HuH-7.5 (cell line): ENCODE measurements around the gene PNMA6F.
"Not testable (repeated sequence)": the region's sequence is repeated elsewhere in the genome, so short reads cannot be mapped to it uniquely, and the experiment has no call there.

Experiments
- DNase-seq: peaks from one replicate; pipeline ENCODE4 v3.0.0; 2011; ENCODE audit warnings: low spot score

PNMA6F gene

DNA sequence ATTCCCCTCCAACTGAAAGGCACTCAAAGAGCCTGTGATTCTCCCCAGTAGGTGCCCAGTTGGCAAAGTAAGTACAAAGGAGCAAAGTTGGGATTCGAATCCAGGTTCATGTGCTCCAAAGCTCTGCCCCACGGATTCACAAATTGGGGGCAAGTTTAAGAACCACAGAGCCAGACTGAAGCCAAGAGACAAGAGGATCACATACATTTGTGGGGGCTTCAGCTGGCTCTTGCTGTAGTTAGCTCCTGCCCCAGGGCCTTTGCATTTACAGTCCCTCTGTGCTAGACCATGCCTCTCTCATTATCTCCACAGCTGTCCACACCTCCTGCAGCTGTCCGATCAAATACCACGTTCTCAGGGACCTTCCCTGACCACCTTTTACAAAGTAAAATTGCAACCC lies 18.8 kb downstream of the PNMA6F start:
- DNase-seq = no peak

DNA sequence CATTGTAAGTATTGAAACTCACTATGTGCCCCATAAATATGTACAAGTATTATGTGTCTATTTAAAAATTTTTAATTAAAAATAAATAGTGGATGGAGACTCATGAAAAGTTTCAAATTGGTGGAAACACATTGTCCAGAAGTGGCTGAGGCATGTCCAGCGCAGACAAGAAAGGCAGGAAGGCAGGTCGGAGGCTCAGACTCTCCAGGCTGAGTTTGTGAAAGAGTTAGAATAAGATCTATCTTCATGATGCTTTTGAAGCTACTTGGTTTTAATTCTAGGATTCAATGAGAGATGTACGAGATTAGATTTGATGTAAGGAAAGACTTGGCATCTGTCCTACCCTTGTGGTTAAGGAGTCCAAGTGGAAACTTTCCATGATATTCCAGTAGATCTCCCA lies 19.8 kb downstream of the PNMA6F start:
- no peak for DNase-seq

DNA sequence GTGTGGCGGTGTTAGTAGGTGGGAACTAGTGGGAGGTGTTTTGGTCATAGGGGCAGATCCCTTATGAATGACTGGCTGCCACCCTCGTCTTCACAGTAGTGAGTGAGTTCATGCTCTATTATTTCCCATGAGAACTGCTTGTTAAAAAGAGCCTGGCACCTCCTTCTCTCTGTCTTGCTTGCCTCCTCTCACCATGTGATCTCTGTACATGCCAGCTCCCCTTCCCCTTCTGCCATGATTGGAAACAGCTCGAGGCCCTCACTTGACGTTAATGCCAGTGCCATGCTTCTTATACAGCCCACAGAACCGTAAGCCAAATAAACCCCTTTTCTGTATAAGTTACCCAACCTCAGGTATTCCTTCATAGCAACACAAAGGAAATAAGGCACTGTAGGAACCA lies 21.7 kb downstream of the PNMA6F start:
- DNase-seq = no peak

DNA sequence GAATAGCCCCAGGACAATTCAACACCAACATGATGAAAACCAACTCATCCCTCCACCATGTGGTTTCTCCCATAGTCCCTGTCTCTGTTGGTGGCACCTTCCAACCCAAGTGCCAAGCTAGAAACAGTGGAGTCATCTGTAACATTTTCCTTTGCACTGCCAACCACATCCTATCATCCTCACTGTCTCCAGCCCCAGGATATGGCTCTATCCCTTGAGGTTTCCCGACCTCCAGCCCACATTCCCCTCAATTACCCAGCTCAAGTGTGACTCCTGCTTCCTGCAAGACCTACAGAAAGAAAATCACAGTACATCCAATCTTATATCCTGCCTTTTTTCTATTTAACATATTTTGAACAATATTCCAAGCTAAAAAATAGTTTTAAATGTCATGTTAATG lies 24.2 kb downstream of the PNMA6F start:
- no peak for DNase-seq

DNA sequence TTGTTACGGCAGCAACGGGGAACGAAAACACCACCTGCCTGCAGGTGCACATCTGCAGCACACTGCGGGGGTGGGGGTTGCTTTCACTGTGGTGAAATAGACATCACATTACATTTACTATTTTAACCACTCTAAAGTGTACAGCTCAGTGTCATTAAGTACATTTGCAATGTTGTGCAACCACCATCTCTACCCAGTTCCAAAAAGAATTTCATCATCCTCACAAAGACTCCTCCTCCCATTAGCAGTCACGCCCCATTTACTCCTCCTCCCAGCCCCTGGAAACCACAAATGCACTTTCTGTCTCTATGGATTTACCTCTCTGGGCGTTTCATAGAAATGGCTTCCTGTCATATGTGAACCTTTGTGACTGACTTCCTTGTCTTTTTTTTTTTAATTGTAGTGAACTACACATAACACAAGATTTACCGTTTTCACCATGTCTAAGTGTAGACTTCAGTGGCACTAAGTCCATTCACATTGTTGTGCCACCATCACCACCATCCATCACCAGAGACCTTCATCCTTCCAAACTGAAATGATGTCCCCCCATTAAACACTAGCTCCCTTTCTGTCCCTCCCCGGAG lies 28.0 kb downstream of the PNMA6F start:
- not testable (repeated sequence) for DNase-seq

DNA sequence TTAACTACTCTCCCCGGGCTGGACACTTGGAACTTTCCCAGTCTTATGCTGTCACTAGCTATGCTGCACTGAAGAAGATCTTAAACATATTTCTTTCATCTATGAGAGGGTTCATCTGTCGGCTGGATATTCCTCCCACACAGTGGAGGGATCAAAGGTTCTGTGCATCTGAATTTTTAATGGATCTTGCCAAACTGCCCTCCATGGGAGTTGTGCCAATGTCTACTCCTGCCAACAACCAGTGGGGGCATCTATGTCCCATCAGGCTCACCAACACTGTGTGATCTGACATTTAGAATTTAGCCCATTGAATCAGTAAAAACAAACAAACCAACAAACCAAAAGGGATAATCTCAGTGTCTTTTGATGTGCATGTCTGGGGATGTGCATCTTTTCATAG lies 32.8 kb downstream of the PNMA6F start:
- not testable (repeated sequence) for DNase-seq

GRCh38 chrX:153285678-153286077 lies 35.9 kb downstream of the PNMA6F start:
- not testable (repeated sequence) for DNase-seq

- not testable (repeated sequence) for DNase-seq
Observed at GRCh38 chrX:153283982-153284381, 37.6 kb downstream of the PNMA6F start.

GRCh38 chrX:153281784-153282183 lies 39.8 kb downstream of the PNMA6F start:
- not testable (repeated sequence) for DNase-seq

- DNase-seq = not testable (repeated sequence)
Observed at GRCh38 chrX:153279304-153279703, 42.3 kb downstream of the PNMA6F start.

DNA sequence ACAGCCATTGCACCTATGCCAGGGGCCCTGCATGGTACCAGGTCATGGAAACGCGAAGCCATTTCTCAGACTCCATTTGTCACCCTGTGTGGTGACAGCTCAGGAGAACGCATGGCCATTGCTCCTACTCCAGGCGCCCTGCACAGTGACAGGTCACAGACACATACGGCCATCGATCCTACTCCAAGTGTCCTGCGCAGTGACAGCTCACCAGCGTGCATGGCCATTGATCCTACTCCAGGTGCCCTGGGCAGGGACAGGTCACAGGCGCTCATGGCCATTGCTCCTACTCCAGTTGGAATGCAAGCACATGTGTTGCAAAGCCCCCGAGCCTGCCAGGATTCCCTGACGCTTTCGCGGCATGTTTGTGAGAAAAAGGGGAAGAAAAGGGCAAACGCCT lies 45.5 kb downstream of the PNMA6F start:
- not testable (repeated sequence) for DNase-seq

DNA sequence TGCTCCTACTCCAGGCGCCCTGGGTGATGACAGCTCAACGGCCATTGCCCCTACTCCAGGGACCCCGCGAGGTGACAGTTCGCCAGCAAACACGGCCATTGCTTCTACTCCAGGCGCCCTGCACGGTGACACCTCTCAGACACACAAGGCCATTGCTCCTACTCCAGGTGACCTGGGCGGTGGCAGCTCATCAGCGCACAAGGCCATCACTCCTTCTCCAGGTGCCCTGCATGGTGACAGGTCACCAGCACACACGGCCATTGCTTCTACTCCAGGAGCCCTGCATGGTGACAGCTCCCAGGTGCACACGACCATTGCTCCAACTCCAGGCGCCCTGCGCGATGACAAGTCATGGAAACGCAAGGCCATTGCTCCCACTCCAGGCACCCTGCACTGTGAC lies 46.1 kb downstream of the PNMA6F start:
- DNase-seq = not testable (repeated sequence)

DNA sequence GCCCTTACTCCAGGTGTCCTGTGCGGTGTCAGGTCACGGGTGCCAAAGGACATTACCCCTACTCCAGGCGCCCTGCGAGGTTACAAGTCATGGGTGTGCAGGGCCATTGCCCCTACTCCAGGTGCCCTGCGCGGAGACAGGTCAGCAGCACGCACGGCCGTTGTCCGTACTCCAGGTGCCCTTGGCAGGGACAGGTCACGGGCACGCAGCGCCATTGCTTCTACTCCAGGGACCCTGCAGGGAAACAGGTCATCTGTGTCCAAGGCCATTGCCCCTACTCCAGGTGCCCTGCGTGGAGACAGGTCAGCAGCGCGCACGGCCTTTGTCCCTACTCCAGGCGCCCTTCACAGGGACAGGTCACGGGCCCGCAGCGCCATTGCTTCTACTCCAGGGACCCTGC lies 49.0 kb downstream of the PNMA6F start:
- not testable (repeated sequence) for DNase-seq

GRCh38 chrX:153272070-153272469 lies 49.5 kb downstream of the PNMA6F start:
- not testable (repeated sequence) for DNase-seq
